ENCODE results near the gene RASSF8. TPM values are rescaled to one million over a fixed set of nuclear protein-coding genes. Genes with fewer than 3 reads are reported as not detected.

Gene RASSF8
- total and polyA plus RNA-seq, 2 of the 8 experiments (the other 6 are each of a cell fraction or from before 2014, with no cell fraction given) = 6.4 to 46.7 TPM

- no peak for TF ChIP-seq MAX (IDR thresholded peaks at IDR 0.05)
- TF ChIP-seq TAF1 (IDR thresholded peaks at IDR 0.05; ENCODE audit: low read depth, low read length) = no peak
- no peak for TF ChIP-seq GABPA (IDR thresholded peaks at IDR 0.05; ENCODE audit: borderline replicate concordance, insufficient read depth, low read length)
- TF ChIP-seq ASH2L (IDR thresholded peaks at IDR 0.05; ENCODE audit: low read length) = no peak
Observed at GRCh38 chr12:26018926-26019325, 60.4 kb downstream of the RASSF8 start (continued).
